CD14-positive monocyte (primary cell): ENCODE data around the gene GLB1L3. TPM values are rescaled to one million over a fixed set of nuclear protein-coding genes. Genes with fewer than 3 reads are reported as not detected.

Experiments used
- DNase-seq, 3 donors: peaks; one replicate each; pipeline ENCODE4 v3.0.0-alpha.2; 2011 to 2022
- H2AFZ ChIP-seq: 2 replicates; pipeline ENCODE4 v1.6.0; 2012; ENCODE audit warnings: mild to moderate bottlenecking, low read depth, low read length, inconsistent platforms; ENCODE audit not compliant: insufficient read depth, poor library complexity, severe bottlenecking
- H3K27ac ChIP-seq, 2 donors: 1 replicate in 1 of 2; 2 replicates in 1 of 2; pipeline ENCODE4 v1.5.1; 2012 to 2013; ENCODE audit warnings: low read length in 2 of 2, control low read depth in 1 of 2, inconsistent platforms in 1 of 2, low read depth in 1 of 2, mild to moderate bottlenecking in 1 of 2
- H3K27me3 ChIP-seq, 2 donors: one replicate each; pipeline versions ENCODE4 v1.6.0 to v1.6.1; 2011 to 2013; ENCODE audit warnings: low read length in 2 of 2; ENCODE audit not compliant: control insufficient read depth in 2 of 2, insufficient read depth in 2 of 2
- H3K36me3 ChIP-seq, 2 donors: replicated peaks in 1 of 2; 1 replicate in 1 of 2; 2 replicates in 1 of 2; pipeline versions ENCODE4 v1.5.1 to v1.6.1; 2012 to 2013; ENCODE audit warnings: low read length in 2 of 2, control low read depth in 1 of 2, inconsistent platforms in 1 of 2, mild to moderate bottlenecking in 1 of 2; ENCODE audit not compliant: insufficient read depth in 2 of 2, control insufficient read depth in 1 of 2
- H3K4me1 ChIP-seq, 2 donors: 1 replicate in 1 of 2; 2 replicates in 1 of 2; pipeline versions ENCODE4 v1.5.1 to v1.6.1; 2012 to 2013; ENCODE audit warnings: low read length in 2 of 2, control low read depth in 1 of 2, inconsistent platforms in 1 of 2, mild to moderate bottlenecking in 1 of 2, moderate library complexity in 1 of 2; ENCODE audit not compliant: insufficient read depth in 2 of 2, control insufficient read depth in 1 of 2
- H3K4me2 ChIP-seq: replicated peaks from 2 replicates; pipeline ENCODE3; 2012; ENCODE audit warnings: low read length, moderate library complexity, mild to moderate bottlenecking; ENCODE audit not compliant: poor library complexity, severe bottlenecking; ENCODE audit errors: extremely low read depth
- H3K4me3 ChIP-seq, 3 experiments: fragments of 200-600 bp in 1 of 3; sonication (generic) in 1 of 3; replicated peaks in 1 of 3; 1 replicate in 2 of 3; 2 replicates in 1 of 3; pipeline ENCODE4 v1.5.1; 2011 to 2013; ENCODE audit warnings: low read length in 3 of 3, mild to moderate bottlenecking in 3 of 3, control low read depth in 2 of 3, low read depth in 2 of 3, inconsistent platforms in 1 of 3, moderate library complexity in 1 of 3
- H3K79me2 ChIP-seq: 2 replicates; pipeline ENCODE4 v1.6.0; 2012; ENCODE audit warnings: mild to moderate bottlenecking, control low read depth, inconsistent platforms, low read length, moderate library complexity; ENCODE audit not compliant: insufficient read depth
- H3K9ac ChIP-seq: 2 replicates; pipeline ENCODE4 v1.6.0; 2017; ENCODE audit warnings: low read length, mild to moderate bottlenecking; ENCODE audit not compliant: insufficient read depth, poor library complexity, severe bottlenecking
- H3K9me3 ChIP-seq, 2 donors: replicated peaks in 1 of 2; 1 replicate in 1 of 2; 2 replicates in 1 of 2; pipeline versions ENCODE4 v1.5.1 to v1.6.1; 2012 to 2013; ENCODE audit warnings: low read length in 2 of 2, control low read depth in 1 of 2; ENCODE audit not compliant: control insufficient read depth in 1 of 2, insufficient read depth in 1 of 2
- H4K20me1 ChIP-seq: 2 replicates; pipeline ENCODE4 v1.6.0; 2012; ENCODE audit warnings: mild to moderate bottlenecking, low read length, control low read depth, moderate library complexity; ENCODE audit not compliant: insufficient read depth
- H3K27ac Mint-ChIP-seq, 7 donors: one replicate each; pipeline ENCODE4 v1.8.0; 2020; ENCODE audit warnings: mild to moderate bottlenecking in 7 of 7, mixed read lengths in 7 of 7, moderate library complexity in 6 of 7, inconsistent platforms in 2 of 7
- H3K27me3 Mint-ChIP-seq, 3 donors: one replicate each; pipeline ENCODE4 v1.8.0; 2021 to 2022; ENCODE audit warnings: low read depth in 3 of 3, mild to moderate bottlenecking in 3 of 3, mixed read lengths in 3 of 3, moderate library complexity in 3 of 3, inconsistent platforms in 1 of 3
- H3K36me3 Mint-ChIP-seq, 2 donors: one replicate each; pipeline ENCODE4 v1.8.0; 2020; ENCODE audit warnings: mixed read lengths in 2 of 2, inconsistent platforms in 1 of 2, mild to moderate bottlenecking in 1 of 2
- H3K4me1 Mint-ChIP-seq: one replicate; pipeline ENCODE4 v1.8.0; 2020; ENCODE audit warnings: mild to moderate bottlenecking, mixed read lengths
- H3K4me3 Mint-ChIP-seq, 2 donors: one replicate each; pipeline ENCODE4 v1.8.0; 2020; ENCODE audit warnings: mild to moderate bottlenecking in 2 of 2, mixed read lengths in 2 of 2, moderate library complexity in 1 of 2
- H3K9me3 Mint-ChIP-seq, 7 donors: one replicate each; pipeline ENCODE4 v1.8.0; 2020 to 2022; ENCODE audit warnings: mixed read lengths in 7 of 7, mild to moderate bottlenecking in 6 of 7, moderate library complexity in 6 of 7, inconsistent platforms in 2 of 7
- CTCF ChIP-seq: fragments of 200-600 bp; IDR thresholded peaks from one replicate; pipeline ENCODE4 v1.8.0; 2022; ENCODE audit warnings: antibody characterized with exemption, mild to moderate bottlenecking
- WGBS: methylation state at CpG from one replicate; pipeline ENCODE4 v1.1.5; 2013; ENCODE audit warnings: missing lambda C conversion rate; ENCODE audit not compliant: insufficient coverage; 5-methylcytosine and 5-hydroxymethylcytosine counted together
- intact Hi-C, 2 donors: fragments of 100-400 bp; cut with micrococcal nuclease; formaldehyde crosslinking; loops; one replicate each; pipeline versions ENCODE4 v1.15.0 to v1.15.1; 2023
- polyA plus RNA-seq, 3 donors: library from polyadenylated mRNA; depleted of rRNA in 1 of 3; unstranded in 2 of 3; stranded (reverse) in 1 of 3; fragments of 300-500 nt in 2 of 3; fragments of >200 nt in 1 of 3; fragmentation: Illumina TruSeq in 2 of 3; gene quantifications; 1 replicate in 2 of 3; 2 replicates in 1 of 3; pipeline ENCODE4 v1.2.3, GENCODE V29; 2012 to 2021

The GLB1L3 gene
- polyA plus RNA-seq, 3 donors = not detected

- Histone ChIP-seq H2AFZ (no peak overlapping the region), H3K4me2 (no peak overlapping the region), H3K36me3 (no peaks in the 10 kb centered on the region), H3K4me3 (no peak overlapping the region), H3K79me2 (no peaks in the 10 kb centered on the region), H3K9ac (no peak overlapping the region), H4K20me1 (no peaks in the 10 kb centered on the region), H3K27ac (no peak overlapping the region), H3K9me3 (no peaks in the 10 kb centered on the region), H3K27me3 (no peaks in the 10 kb centered on the region), H3K4me1 (no peaks in the 10 kb centered on the region)
- intact Hi-C loops = no loop called here
- no peaks in the 10 kb centered on the region for H3K36me3 Mint-ChIP-seq
- H3K9me3 Mint-ChIP-seq = no peaks in the 10 kb centered on the region
- no peak for DNase-seq
- peaks cover 2 to 9% (median 7%) of the 10 kb centered on the region in 3 donors for H3K27me3 Mint-ChIP-seq
- 88% methylated on average over 62 of the region's 68 CpGs for WGBS
- H3K27ac Mint-ChIP-seq = no peak overlapping the region
- no peak for TF ChIP-seq CTCF
- no peaks in the 10 kb centered on the region for H3K4me1 Mint-ChIP-seq
- no peak overlapping the region for H3K4me3 Mint-ChIP-seq
These were observed 65.8 kb downstream of the GLB1L3 start for GRCh38 chr11:134341805-134342571.

- no peaks in the 10 kb centered on the region for H4K20me1 ChIP-seq
- no peak for DNase-seq
- no peaks in the 10 kb centered on the region for H3K79me2 ChIP-seq
- no peak overlapping the region for H3K4me2 ChIP-seq
- intact Hi-C loops = no loop called here
- H3K36me3 ChIP-seq = no peaks in the 10 kb centered on the region
- H3K27me3 ChIP-seq = no peaks in the 10 kb centered on the region
- H3K4me1 ChIP-seq = no peaks in the 10 kb centered on the region
- Mint-ChIP-seq H3K27ac (no peak overlapping the region), H3K36me3 (no peaks in the 10 kb centered on the region), H3K9me3 (no peaks in the 10 kb centered on the region), H3K4me3 (no peak overlapping the region), H3K4me1 (no peaks in the 10 kb centered on the region), H3K27me3 (peaks cover 2 to 9% (median 9%) of the 10 kb centered on the region in 3 donors)
- no peak for TF ChIP-seq CTCF
- 91% methylated on average over 19 of the region's 30 CpGs for WGBS
- H3K27ac ChIP-seq = no peak overlapping the region
- no peaks in the 10 kb centered on the region for H3K9me3 ChIP-seq
- H2AFZ ChIP-seq = no peak overlapping the region
- no peak overlapping the region for H3K9ac ChIP-seq
- H3K4me3 ChIP-seq = no peak overlapping the region
These were observed 66.6 kb downstream of the GLB1L3 start for GRCh38 chr11:134342572-134343340.
